HG03135 (cell line): ENCODE measurements around the gene DGKI.

Experiments
- ATAC-seq: cut with Tn5 transposase; IDR thresholded peaks from one replicate; pipeline ENCODE4 v1.9.1; 2021; ENCODE audit warnings: mild to moderate bottlenecking, moderate library complexity; ENCODE audit not compliant: unreplicated experiment

Gene DGKI

DNA sequence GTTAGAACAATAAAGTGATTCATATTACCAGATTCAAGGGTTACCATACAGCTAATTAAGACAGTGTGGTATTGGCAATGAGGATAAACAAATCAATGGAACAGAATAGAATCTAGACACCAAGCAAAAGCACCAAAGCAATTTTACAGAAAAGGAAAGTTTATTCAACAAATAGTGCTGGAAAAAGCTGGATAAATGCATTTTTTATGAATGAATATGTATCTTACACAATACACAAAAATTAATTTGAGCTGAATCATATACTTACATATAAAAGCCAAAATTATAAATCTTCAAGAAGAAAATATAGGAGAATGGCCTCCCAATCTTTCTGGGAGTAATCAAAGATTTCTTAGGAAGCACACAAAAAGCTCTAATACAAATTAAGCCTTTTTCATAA is 282.8 kb downstream of the DGKI start:
- ATAC-seq = no peak

DNA sequence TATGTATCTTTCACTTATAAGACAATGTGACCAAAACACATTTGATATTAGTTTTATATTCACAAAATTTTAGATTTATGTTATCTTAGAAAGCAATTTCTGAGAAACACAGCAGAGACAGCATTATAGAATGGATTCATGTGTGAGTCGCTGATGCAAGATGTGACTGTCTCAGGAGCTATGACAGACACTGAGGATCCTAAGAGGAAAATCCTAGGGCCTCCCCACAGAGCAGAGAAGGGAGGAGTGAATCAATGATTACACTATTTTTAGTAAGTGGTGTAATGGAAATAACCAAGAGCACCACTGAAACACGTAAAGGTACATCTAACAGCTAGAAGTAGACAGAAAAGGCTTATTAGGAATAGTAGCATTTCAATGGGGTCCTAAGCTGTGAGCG is 299.3 kb downstream of the DGKI start:
- no peak for ATAC-seq

DNA sequence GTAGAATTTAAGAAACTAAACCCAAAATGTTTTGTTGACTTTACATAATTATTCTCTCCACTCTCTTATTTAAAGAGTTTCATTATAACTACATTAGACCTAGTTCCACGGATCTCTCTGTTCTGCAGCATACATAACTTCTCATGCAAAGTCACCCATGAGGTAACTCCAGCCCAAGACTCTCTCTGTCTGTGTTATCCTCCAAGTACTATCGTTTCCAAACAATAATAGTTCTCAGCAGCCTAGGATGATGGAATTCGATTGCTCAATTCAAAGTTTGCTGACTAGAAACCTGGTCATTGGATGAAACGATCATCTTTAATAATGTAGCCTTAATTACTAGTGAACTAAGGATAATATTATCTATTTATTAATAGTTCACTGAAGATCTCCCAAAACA is 300.1 kb downstream of the DGKI start:
- ATAC-seq = no peak

DNA sequence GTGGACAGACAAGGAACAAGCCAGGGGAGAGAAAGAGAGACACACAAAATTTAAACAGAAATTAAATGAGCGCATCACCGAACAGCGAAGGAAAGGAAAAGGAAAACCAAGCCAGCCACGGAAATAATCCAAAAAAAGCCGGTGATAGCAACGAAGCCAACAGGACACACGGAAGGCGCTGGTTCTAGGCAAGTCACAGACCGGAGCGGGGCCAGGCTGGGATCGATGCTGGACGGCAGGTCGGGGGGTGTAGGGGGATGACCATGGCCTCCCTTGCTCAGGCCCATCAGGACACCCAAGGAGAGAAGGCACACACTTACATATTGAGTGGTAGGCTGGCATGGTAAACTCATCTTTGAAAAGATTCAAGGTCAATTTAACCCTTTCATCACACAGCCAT is 300.8 kb downstream of the DGKI start:
- ATAC-seq = no peak

DNA sequence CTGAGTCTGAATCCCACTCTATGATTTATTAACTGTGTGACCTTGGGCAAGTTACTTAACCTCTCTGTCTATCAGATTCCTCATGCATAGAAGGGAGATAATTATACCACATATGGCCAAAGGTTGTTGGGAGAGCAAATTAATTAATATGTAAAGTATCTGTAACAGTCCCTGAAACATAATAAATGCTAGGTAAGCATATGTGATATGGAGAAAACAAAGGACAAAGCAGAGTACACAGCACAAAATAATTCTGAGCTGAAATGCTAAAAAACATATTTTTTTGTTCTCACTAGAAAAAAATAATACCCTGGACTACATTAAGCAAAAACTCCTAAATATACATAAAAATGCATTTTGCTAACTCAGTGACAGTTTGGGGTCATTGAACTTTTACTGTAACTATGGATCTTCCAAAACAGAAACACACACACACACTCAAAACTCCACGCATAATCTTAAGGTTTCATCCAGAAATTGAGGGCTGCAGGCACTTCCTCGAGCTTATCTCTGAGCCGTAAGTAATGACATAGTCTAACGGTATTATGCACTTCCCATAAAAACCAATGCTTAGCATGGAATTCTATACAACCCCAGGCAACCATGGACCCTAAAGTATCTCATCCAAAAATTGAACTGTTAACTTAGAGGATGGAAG is 301.6 kb downstream of the DGKI start:
- ATAC-seq = no peak

DNA sequence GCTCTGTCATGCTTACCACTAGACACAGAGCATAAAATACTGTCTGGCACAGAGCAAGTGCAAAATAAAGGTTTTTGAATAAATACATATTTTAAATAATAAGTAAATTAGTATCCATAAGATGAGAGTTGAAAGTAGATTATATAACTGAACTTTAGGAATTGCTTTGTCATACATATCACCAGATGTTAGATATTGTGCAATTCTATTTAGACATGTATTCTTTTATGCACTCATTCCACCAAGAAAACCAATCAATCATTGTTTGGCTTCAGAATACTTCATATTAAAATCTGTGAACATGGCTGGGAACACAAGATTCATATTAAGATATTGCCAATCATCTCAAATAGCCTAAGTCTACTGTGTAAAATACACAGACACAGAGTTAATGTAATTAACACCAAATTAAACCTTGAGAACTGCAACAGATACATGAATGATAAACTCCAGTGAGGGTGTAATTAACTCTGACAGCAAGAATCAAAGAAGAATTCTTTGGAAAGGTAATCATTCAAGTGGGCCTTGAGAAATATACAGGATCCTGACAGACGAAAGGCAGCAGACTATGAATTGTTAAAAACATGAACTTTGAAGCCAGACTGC is 302.2 kb downstream of the DGKI start:
- no peak for ATAC-seq

DNA sequence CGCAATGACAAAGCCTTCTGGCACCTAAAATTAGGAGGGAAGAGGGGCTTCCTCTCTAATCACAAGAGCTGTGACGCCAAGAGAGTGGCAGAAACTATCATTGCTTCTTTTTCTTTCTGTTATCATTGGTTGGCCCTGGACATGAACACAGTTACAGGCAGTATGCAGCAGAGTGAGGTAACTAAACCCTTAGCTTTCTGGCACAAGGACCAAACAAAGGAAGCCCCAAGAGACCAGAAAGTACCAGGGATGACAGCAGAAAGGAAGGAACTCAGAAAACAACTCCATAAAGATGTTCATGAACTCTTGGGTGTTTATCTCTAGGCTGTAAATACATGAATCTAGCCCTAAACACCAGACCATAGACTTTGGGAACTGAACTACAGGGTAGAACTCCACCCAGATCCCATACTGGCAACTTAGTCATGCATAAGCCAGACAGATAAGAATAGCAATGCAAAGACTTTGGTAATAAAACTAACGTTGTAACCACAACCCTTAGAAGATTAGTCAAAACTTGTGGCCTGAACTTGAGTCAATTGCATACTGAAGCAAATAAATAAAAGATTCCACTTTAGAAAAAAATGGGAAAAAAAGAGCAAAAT is 307.6 kb downstream of the DGKI start:
- ATAC-seq = no peak

DNA sequence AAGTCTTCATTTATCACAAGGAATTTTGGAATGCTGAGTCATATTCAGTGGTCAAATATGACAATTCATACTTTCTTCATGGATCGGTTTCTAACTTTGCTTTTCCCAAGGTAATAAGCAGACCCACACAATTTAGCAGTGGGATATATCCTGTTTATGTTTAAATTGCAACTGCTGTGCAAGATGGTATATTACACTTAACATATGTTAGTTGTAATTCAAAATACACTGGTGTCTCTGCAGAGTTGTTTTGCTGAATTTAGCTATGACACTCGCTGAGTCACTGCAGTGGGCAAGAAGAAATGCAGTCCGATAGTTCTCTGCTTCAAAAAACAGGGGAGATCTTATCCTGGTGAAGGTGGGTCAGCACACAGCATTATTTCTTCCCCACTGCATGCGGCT is 308.4 kb downstream of the DGKI start:
- ATAC-seq = no peak

DNA sequence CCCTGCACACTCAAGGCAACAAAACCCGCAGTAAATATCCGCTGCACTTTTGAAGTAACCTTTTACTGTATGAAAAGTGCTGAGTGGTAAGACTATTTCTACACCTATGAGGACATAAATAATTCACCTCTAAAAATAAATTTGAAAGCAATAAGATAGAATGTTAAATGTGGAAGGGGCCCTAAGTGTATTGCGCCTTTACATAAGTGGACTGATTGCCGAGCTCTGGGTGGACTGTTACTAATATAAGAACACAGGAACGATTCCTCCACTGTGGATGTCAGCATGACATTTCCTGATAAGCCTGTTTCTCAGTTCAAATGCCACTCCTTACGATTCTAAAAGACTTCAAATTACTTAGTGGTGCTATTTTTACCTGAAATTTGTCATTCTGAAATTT is 311.2 kb downstream of the DGKI start:
- ATAC-seq = no peak

DNA sequence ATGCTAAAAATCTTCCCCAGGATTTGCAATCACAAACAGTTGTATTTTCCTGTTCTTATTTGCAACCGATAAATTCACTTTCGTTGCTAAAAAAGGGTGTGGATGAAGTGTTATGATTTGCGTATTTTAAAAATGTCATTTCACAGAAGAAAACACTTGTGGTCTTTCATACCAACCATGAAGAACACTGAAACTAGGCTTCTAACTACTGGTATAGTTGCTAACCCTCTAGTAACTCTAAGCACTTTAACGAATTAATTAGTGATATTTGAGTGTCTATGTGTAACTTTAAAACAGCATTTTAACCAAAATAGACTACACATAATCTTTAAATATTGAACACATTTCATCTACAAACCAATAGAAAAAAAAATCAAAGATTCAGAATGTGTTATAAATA is 315.1 kb downstream of the DGKI start:
- no peak for ATAC-seq

DNA sequence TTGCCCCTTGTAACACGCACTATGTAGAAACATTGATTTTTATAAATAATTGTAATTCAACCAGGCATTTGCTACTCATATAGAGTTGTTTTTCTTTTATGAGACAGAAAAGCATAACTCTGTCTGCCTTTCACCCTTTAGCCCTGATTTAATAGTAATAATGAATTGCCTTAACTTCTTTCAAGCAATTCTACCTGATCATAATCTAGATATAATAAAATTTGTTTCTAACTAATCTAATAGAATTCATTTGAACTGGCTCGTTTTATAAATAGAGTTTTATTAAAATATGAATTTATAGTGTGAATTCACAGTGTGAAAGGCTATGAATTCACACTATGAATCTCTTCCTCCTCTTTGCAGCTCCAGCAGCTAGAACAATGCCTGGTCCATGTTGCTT is 319.1 kb downstream of the DGKI start:
- no peak for ATAC-seq

DNA sequence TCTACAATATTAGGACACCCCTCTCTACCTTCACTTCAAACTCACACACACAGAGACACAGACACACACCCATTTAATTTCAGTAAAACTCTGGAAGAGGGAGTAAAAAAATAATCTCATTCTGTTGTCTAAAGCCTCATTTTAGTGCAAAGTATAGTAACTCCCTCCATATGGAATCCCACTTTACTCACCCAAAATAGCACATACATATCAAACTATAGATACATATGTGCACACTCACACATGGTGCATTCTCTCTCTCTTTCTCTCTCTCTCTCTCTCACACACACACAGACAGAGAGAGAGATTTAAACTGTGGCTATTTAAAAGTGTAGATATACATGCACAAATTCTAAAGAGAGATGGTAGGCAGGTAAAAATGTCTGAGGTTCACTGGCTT is 323.6 kb downstream of the DGKI start:
- no peak for ATAC-seq

DNA sequence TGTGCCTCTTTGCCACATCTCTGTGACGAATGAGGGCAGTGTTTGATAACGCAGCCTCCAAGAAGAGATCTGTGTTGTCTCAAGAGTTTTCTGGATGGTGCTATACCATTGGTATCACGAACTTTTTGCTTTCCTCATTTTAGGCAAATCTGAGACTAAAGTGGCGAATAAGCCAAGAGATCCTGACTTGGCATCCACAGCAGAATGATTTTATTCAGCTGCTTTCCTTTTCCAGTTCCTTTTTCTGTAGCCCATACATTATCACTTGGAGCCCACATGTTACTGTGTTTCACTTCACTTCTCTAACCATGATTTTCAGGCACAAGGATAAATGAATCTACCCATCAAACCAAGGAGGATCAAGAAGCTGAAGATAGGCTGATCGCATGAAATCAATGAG is 325.3 kb downstream of the DGKI start:
- ATAC-seq = no peak

DNA sequence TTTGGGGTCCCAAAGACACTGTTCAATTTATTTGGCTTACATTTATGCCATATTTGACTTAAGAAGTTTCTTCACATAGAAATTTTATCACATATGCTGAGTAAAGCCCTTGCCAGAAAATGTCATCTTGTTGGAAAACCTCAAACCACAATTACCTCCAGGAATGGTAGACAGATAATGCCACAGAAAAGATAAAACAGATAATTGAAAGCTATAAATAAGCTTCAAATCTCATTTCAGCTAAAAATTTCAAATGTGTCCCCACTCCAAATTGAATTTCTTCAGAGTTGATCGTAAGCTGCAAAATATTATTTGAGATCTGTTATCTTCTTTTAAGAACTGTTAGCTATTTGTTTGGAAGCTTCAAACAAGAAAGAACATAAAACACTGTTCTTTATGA is 326.8 kb downstream of the DGKI start:
- ATAC-seq = no peak

DNA sequence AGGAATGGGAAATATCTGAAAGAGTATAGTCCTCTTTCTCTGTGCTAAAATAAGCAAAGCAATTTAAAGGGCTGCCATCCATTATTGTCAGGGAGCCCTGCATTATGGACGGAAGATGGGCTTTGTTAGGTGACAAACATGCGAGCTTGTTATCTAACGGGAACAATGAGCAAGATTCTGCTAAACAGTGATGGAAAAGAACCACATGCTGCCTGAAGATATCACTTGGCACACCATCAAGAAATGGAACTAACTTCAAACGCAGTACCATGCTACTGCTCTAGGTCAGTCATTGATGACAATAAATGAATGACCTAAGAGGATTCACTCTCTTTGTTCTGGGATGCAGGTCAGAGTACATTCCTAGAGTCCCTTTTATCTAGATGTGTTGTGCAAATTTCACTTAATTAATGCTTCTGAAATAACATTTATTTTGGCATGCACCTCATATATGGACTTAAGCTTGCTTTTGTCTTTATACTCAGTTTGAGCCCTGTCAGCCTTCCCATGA is 327.5 kb downstream of the DGKI start:
- ATAC-seq = no peak

DNA sequence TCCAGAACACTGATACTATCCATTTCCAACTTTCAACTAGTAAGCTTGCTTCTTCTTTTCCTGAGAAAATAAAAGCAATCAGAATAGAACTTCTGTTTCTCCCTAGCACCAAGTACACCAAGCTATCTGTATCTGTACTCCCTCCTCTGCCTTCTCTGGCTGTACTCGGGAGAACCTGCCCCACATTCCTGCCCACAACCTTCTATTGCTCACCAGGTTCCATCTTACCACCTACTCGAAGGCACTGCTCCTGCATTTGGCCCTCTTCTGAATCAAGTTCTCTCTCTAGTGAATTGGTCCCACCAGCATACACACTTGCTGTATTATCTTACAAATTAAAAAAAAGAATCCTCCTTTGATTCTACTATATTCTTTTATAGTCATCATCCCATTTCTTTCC is 333.7 kb downstream of the DGKI start:
- no peak for ATAC-seq

DNA sequence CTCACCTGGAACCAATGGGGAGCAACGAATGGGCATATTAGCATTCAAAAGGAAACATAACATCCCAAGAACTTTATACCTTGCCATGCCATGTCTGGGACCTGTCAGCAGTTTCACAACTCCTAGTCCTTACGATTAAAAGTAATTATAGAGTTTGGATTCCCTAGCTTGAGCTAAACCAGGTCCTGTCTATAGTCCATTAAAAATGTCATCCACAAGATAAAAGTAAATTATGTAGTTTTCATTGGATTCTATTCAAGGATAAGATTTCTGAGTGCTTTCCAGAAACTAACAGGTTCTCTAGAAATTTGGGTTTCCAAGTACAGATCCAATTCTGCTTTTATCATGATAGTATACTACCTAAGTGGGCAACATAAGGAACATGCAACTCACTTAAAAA is 339.7 kb downstream of the DGKI start:
- ATAC-seq = no peak

DNA sequence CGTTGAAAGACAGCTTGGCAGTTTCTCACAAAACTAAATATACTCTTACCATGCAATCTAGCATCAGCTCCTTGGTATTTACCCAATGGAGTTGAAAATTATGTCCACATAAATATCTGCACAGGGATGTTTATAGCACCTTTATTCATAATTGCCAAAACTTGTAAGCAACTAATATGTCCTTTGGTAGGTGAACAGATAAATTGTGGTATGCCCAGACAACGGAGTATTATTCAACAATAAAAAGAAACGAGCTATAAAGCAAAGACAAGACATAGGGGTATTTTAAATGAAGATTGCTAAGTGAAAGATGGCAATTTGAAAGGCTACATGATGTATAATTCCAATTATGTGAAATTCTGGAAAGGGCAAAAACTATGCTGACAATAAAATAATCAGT is 340.7 kb downstream of the DGKI start:
- ATAC-seq = no peak

DNA sequence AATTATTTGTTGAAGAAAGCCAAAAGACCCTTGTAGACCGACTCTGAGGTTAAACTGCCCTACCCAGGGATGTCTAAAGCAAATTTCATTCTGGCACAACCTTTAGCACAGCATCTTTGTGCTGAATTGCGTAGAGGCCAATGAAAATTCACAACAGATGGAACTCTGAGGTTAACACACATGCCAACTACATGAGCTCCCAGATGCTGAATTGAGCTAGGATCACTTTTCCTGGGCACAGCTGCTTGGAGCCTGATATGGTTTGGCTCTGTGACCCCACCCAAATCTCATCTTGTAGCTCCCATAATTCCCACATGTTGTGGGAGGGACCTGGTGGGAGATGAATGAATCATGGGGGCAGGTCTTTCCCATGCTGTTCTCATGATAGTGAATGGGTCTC is 345.2 kb downstream of the DGKI start:
- no peak for ATAC-seq

DNA sequence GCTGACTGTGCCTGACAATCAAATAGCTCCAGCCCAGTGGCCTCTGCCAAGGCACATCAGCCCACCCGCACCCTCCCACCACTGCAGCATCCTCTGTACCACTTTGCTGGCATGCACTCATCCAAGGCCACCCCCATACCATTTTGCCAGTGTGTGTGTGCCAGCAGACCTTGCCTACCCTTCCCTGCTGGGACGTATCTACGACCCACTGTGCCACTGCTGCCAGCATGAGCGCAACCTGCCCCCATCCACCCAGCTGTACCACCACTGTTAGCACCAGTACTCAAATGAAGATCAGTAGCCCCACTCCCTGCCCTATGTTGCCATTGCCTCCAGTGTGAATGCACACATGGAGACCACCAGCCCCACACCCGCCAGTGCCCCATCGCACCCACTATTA is 353.9 kb downstream of the DGKI start:
- ATAC-seq = no peak

DNA sequence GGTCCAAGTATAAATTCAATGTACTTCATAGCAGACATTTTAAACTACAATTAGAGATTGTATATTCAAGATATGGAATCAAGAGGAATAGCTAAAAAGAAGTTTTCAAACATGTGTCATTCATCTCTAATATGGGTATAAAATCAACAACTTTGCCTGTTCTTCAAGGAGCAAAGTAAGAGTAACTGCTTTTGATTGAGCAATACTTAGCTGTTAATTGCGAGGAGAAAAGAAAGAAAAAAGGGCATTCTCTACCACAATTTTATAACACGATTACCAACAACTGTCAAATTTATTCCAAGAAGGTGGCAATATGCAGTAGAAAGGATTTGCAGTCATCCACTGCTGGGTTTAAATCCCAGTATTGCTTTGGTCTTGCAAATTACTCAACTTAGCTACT is 356.9 kb downstream of the DGKI start:
- ATAC-seq = no peak

DNA sequence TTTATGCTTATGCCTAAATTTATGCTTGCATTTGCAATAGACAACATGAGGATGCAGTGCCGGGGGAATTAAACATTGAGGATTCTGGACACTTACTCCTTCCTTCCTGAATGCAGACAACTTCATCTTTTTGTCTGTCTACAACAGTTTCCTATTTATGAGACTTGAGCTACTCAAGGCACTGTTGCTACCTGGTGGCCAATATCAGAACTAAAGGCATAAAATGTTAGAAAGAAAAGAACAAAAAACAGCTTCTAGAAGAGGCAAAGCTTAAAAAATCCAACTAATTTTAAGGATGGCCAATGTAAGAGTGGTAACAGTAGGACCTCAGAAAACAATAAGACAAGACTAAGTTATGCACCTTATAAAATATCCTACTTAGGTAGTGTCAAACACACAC is 358.7 kb downstream of the DGKI start:
- ATAC-seq = no peak

DNA sequence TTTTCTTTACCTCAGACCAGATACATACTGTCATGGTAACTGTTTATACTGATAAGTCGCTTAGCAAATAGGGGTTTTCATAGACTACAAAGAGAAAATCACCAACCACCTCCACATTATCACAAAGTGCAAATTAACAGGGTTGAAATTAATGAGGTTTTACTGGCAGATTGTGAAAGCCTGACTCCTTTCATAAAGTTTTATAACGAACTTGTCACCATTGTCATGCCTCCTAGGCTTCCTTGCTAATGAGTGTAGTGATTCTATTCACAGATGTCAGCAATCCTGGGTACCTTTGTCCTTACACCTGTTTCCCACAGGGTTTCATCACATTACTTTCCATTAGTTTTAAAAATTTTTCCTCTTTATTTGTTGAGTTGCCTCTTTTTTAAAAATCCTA is 361.0 kb downstream of the DGKI start:
- ATAC-seq = no peak
